Neural cell (in vitro differentiated cells): ENCODE results near the gene CA6.

Experiments
- EP300 ChIP-seq: fragments of 450-650 bp; conservative IDR thresholded peaks from 2 replicates; pipeline ENCODE4 v1.6.1; 2014; ENCODE audit warnings: antibody characterized with exemption, mild to moderate bottlenecking, moderate library complexity; ENCODE audit not compliant: poor library complexity, severe bottlenecking
- TAF1 ChIP-seq: IDR thresholded peaks from 2 replicates; pipeline ENCODE4 v1.6.1; 2012; ENCODE audit warnings: low read depth
- TF ChIP-seq, protein P1 (sequence below): fragments of 450-650 bp; IDR thresholded peaks from 2 replicates; pipeline ENCODE4 v1.5.1; 2014; ENCODE audit warnings: antibody characterized with exemption, mild to moderate bottlenecking, moderate library complexity; ENCODE audit not compliant: poor library complexity, severe bottlenecking

DNA sequence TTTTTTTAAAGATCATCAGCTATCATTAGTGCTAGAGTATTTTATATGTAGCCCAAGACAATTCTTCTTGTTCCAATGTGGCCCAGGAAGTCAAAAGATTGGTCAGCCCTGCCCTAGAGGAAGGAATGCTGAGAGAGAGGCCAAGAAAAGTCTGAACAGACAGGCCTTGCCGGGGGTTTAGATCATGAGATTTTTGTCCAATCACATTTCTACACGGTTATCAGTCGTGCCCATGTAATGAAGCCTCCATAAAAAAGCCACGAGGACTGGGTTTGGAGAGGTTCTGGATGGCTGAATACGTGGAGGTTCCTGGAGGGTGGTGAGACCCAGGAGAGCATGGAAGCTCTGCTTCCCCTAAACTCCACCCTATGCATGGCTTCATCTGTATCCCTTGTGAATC, 42.9 kb upstream of the CA6 start:
- TF ChIP-seq, protein P1, sequence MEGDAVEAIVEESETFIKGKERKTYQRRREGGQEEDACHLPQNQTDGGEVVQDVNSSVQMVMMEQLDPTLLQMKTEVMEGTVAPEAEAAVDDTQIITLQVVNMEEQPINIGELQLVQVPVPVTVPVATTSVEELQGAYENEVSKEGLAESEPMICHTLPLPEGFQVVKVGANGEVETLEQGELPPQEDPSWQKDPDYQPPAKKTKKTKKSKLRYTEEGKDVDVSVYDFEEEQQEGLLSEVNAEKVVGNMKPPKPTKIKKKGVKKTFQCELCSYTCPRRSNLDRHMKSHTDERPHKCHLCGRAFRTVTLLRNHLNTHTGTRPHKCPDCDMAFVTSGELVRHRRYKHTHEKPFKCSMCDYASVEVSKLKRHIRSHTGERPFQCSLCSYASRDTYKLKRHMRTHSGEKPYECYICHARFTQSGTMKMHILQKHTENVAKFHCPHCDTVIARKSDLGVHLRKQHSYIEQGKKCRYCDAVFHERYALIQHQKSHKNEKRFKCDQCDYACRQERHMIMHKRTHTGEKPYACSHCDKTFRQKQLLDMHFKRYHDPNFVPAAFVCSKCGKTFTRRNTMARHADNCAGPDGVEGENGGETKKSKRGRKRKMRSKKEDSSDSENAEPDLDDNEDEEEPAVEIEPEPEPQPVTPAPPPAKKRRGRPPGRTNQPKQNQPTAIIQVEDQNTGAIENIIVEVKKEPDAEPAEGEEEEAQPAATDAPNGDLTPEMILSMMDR, result no peak
- no peak for TF ChIP-seq TAF1
- TF ChIP-seq EP300, result no peak
